DMS114 treated with DMSO at 0.1 percent for 48 hours (cell line): ENCODE results near the gene TYW5.

Source experiments
- DNase-seq: peaks from one replicate; lab custom pipeline; 2025; ENCODE audit not compliant: unreplicated experiment; lab: John Stamatoyannopoulos, UW

Gene TYW5

GRCh38 chr2:199955339-199956061, at the start of gene TYW5, which contains the start of gene MAIP1:
TYW5 (minus strand) TSS chr2:199955491; CDS start chr2:199955470, 21 bp downstream.
MAIP1 (plus strand) TSS chr2:199955582; CDS start chr2:199955799, 217 bp downstream.
- peak; percentile 70 for DNase-seq

GRCh38 chr2:200003444-200003843, 48.2 kb upstream of the TYW5 start:
- no peak for DNase-seq

- no peak for DNase-seq
Measured at GRCh38 chr2:200000444-200001163, 45.3 kb upstream of the TYW5 start.

GRCh38 chr2:199999166-199999565, 43.9 kb upstream of the TYW5 start:
- no peak for DNase-seq

- DNase-seq = no peak
Measured at GRCh38 chr2:199997296-199997695, 42.0 kb upstream of the TYW5 start.

GRCh38 chr2:199994896-199995295, 39.6 kb upstream of the TYW5 start:
- no peak for DNase-seq

- DNase-seq = no peak
Measured at GRCh38 chr2:199994371-199994770, 39.1 kb upstream of the TYW5 start.

- DNase-seq = no peak
Measured at GRCh38 chr2:199992296-199992695, 37.0 kb upstream of the TYW5 start.

- DNase-seq = no peak
Measured at GRCh38 chr2:199991691-199992090, 36.4 kb upstream of the TYW5 start.

GRCh38 chr2:199989822-199990221, 34.5 kb upstream of the TYW5 start:
- DNase-seq = no peak

GRCh38 chr2:199988151-199988550, 32.9 kb upstream of the TYW5 start:
- DNase-seq = no peak

GRCh38 chr2:199987586-199987985, 32.3 kb upstream of the TYW5 start:
- no peak for DNase-seq

- peak; percentile 21 for DNase-seq
Measured at GRCh38 chr2:199985625-199986207, 30.4 kb upstream of the TYW5 start.

- DNase-seq = no peak
Measured at GRCh38 chr2:199984755-199985154, 29.5 kb upstream of the TYW5 start.

- DNase-seq = no peak
Measured at GRCh38 chr2:199984159-199984558, 28.9 kb upstream of the TYW5 start.

- DNase-seq = no peak
Measured at GRCh38 chr2:199983534-199983933, 28.2 kb upstream of the TYW5 start.

- DNase-seq = no peak
Measured at GRCh38 chr2:199982126-199982843, 27.0 kb upstream of the TYW5 start.

GRCh38 chr2:199979832-199980628, 24.7 kb upstream of the TYW5 start:
- peak; percentile 34 for DNase-seq

- no peak for DNase-seq
Measured at GRCh38 chr2:199979398-199979797, 24.1 kb upstream of the TYW5 start.

- DNase-seq = no peak
Measured at GRCh38 chr2:199977984-199978415, 22.7 kb upstream of the TYW5 start.
